GM18502 (cell line): ENCODE data around the gene TRIM8.
"Not testable (repeated sequence)": the region's sequence is repeated elsewhere in the genome, so short reads cannot be mapped to it uniquely, and the experiment has no call there.

Experiments used
- ATAC-seq: cut with Tn5 transposase; IDR thresholded peaks from one replicate; pipeline ENCODE4 v1.9.1; 2021; ENCODE audit warnings: mild to moderate bottlenecking; ENCODE audit not compliant: unreplicated experiment, poor library complexity

The TRIM8 gene

GRCh38 chr10:102682981-102683380, 38.7 kb downstream of the TRIM8 start:
- no peak for ATAC-seq

DNA sequence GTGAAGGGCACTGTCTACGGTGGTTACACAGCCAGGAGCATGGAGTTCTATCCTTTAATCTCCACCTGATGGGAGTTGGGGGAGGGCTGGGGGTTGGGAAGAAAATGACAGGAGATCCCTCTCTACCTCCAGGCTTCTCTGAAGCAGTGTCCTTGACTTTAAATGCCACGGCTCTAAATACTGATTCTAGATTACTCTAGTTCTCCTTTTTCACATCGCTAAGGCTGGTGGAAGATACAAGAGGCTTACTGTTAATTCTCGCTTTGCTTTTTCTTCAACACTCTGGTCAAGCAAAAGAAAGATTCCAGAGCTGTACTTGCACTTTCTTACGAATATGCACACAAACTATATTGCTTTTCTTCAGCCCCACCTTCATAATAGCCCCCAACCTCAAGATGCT, 39.5 kb downstream of the TRIM8 start:
- no peak for ATAC-seq

DNA sequence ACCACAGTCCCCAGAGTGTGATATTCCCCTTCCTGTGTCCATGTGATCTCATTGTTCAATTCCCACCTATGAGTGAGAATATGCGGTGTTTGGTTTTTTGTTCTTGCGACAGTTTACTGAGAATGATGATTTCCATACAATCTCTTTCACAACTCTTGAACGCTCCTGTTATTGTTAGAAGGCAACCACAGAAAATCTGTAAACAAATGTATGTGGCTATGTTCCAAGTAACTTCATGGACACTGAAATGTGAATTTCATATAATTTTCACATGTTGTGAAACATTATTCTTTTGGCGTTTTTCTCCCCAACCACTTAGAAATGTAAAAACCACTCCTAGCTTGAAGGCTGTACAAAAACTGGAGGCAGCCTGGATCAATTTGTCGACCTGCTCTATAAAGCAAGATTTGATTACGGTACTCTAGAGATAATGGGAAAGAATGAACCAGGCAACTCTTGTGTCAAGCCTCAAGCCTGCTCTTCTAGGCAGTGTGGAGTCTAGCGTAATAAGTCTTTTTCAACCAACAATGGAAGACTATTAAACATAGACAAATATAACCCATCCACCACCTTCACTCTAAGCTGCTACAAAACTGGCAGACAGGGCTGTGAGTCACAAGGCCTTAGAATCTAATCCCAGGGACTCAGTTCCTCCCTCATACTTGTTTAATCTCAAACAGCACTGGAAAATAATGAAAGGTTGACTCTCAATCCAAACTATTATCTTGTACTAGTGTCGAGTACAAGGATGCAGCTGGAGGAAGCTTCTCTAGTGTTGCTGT, 47.2 kb downstream of the TRIM8 start:
- ATAC-seq, result no peak

GRCh38 chr10:102695401-102695800, 51.1 kb downstream of the TRIM8 start:
- ATAC-seq, result not testable (repeated sequence)

DNA sequence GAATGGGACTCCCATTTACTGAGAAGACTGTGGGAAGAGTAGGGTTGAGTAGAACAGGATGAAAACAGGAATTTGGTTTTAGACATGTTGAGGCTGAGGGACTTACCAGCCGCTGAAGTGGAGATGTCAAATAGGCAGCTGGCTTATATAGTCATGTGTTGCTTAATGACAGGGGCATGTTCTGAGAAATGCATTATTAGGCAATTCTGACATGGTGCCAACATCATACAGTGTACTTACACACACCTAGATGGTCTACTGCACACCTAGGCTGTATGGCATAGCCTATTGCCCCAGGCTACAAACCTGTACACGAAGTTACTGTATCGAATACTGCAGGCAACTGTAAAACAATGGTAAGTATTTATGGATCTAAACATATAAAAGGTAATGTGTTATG, 52.5 kb downstream of the TRIM8 start:
- no peak for ATAC-seq

DNA sequence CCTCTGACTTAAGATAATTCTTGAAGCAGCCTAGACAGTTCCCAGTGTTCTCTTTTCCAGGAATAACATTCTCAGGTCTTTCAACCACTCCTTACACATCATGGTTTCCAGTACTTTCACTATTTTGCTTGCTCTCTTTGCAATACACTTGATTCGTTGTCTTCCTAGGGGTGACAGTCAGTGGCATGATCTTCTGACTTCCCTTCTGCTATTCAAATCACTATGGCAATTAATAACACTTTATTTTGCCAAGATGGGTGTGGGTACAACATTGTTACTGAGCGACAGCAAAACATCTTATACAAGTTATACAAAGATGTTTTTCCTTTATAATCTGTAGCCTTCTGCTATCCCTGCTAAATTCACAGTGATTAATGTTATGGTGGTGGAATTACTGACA, 54.6 kb downstream of the TRIM8 start:
- ATAC-seq, result no peak

GRCh38 chr10:102701272-102701671, 57.0 kb downstream of the TRIM8 start:
- no peak for ATAC-seq

DNA sequence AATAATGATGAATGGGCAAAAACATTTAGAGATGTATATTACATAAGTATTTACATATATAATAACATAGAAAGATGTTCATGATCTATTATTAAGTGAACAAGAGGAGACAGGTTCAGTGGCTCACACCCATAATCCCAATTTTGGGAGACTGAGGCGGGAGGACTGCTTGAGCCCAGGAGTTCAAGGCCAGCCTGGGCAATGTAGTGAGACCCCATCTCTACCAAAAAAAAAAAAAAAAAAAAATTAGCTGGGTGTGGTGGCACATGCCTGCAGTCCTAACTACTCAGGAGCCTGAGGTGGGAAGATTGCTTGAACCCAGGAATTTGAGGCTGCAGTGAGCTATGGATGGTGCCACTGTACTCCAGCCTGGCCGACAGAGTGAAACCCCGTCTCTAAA, 57.5 kb downstream of the TRIM8 start:
- ATAC-seq, result no peak

DNA sequence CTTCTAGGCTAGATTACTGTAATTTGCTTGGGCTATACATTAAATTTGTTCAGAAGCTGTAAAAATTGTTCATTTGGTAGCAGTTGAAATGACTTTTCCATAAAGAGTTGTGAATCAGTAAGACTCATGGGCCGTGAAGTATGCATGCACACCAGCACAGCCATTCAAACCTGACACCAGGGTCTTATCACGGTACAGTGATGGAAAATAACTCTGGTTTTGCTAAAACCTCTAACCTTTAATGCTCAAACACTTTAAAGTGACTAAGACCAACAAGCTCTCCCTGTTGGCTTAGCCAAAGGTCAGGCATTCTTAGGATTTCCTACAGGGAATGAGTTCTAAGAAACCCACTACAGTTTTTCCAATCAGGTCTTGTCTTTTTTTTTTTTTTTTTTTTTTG, 58.5 kb downstream of the TRIM8 start:
- ATAC-seq, result no peak

DNA sequence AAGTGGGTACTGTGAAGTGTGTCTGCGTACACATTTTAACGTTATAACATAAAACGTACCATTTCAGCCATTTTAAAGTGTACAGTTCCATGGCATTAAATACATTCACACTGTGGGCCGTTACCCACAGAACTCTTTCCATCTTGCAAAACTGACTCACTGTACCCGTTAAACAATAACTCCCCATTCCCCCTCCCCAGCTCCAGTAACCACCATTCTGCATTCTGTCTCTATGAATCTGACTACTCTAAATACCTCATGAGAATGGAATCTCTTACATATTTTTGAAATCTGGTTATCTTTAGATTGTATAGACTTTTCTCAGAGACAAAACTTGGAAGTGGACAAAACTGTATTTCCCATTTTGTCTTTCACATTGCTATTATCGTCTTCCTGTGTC, 60.6 kb downstream of the TRIM8 start:
- no peak for ATAC-seq

- no peak for ATAC-seq
Observed at GRCh38 chr10:102705531-102705930, 61.3 kb downstream of the TRIM8 start.
